HG02763 (cell line): Measurements from ENCODE around the gene SEMA3E.
"Not testable (repeated sequence)": the region's sequence is repeated elsewhere in the genome, so short reads cannot be mapped to it uniquely, and the experiment has no call there.

Experiments
- ATAC-seq: cut with Tn5 transposase; IDR thresholded peaks from one replicate; pipeline ENCODE4 v1.9.1; 2021; ENCODE audit warnings: mild to moderate bottlenecking, moderate library complexity; ENCODE audit not compliant: unreplicated experiment

Gene SEMA3E

GRCh38 chr7:83457022-83457892 is 191.7 kb downstream of the SEMA3E start:
- ATAC-seq: no peak

GRCh38 chr7:83456413-83456812 is 192.5 kb downstream of the SEMA3E start:
- ATAC-seq: no peak

GRCh38 chr7:83455612-83456011 is 193.3 kb downstream of the SEMA3E start:
- no peak for ATAC-seq

GRCh38 chr7:83452256-83452655 is 196.7 kb downstream of the SEMA3E start:
- no peak for ATAC-seq

GRCh38 chr7:83451501-83452045 is 197.4 kb downstream of the SEMA3E start:
- no peak for ATAC-seq

- no peak for ATAC-seq
Measured at GRCh38 chr7:83449781-83450180, 199.2 kb downstream of the SEMA3E start.

- no peak for ATAC-seq
Measured at GRCh38 chr7:83447681-83448080, 201.3 kb downstream of the SEMA3E start.

- ATAC-seq: no peak
Measured at GRCh38 chr7:83446102-83446669, 202.8 kb downstream of the SEMA3E start.

GRCh38 chr7:83442911-83443310 is 206.0 kb downstream of the SEMA3E start:
- ATAC-seq: no peak

GRCh38 chr7:83439026-83439425 is 209.9 kb downstream of the SEMA3E start:
- ATAC-seq: no peak

GRCh38 chr7:83430289-83430688 is 218.7 kb downstream of the SEMA3E start:
- not testable (repeated sequence) for ATAC-seq

- ATAC-seq: no peak
Measured at GRCh38 chr7:83429493-83429892, 219.4 kb downstream of the SEMA3E start.

GRCh38 chr7:83427884-83428283 is 221.1 kb downstream of the SEMA3E start:
- ATAC-seq: no peak

- ATAC-seq: no peak
Measured at GRCh38 chr7:83426325-83426724, 222.6 kb downstream of the SEMA3E start.

- ATAC-seq: no peak
Measured at GRCh38 chr7:83419013-83419412, 229.9 kb downstream of the SEMA3E start.

GRCh38 chr7:83415840-83416239 is 233.1 kb downstream of the SEMA3E start:
- no peak for ATAC-seq

GRCh38 chr7:83414947-83415346 is 234.0 kb downstream of the SEMA3E start:
- no peak for ATAC-seq

GRCh38 chr7:83413831-83414230 is 235.1 kb downstream of the SEMA3E start:
- no peak for ATAC-seq

GRCh38 chr7:83413424-83413823 is 235.5 kb downstream of the SEMA3E start:
- no peak for ATAC-seq

- ATAC-seq: no peak
Measured at GRCh38 chr7:83410989-83411591, 237.8 kb downstream of the SEMA3E start.

GRCh38 chr7:83394776-83395175 is 254.2 kb downstream of the SEMA3E start:
- no peak for ATAC-seq

GRCh38 chr7:83388436-83388835 is 260.5 kb downstream of the SEMA3E start:
- no peak for ATAC-seq
